OCI-M2 (cell line): ENCODE measurements around the gene CDC37.

Experiments used
- DNase-seq: peaks from one replicate; lab custom pipeline; 2025; ENCODE audit not compliant: unreplicated experiment; lab: John Stamatoyannopoulos, UW

CDC37 gene

GRCh38 chr19:10403137-10404021 lies at the start of gene CDC37:
Gene CDC37 (minus strand): TSS chr19:10403542. CDS start chr19:10403479, 63 bp downstream.
- peak; percentile 100 for DNase-seq

- DNase-seq = no peak
These were observed 47.7 kb upstream of the CDC37 start for GRCh38 chr19:10450853-10451609.

- DNase-seq = no peak
These were observed 47.0 kb upstream of the CDC37 start for GRCh38 chr19:10450191-10450852.

- DNase-seq = no peak
These were observed 45.7 kb upstream of the CDC37 start for GRCh38 chr19:10449037-10449436.

GRCh38 chr19:10442698-10443097 lies 39.4 kb upstream of the CDC37 start:
- no peak for DNase-seq

GRCh38 chr19:10439588-10439987 lies 36.2 kb upstream of the CDC37 start:
- no peak for DNase-seq

- DNase-seq = no peak
These were observed 29.8 kb upstream of the CDC37 start for GRCh38 chr19:10433131-10433536.

- no peak for DNase-seq
These were observed 29.4 kb upstream of the CDC37 start for GRCh38 chr19:10432736-10433130.

- no peak for DNase-seq
These were observed 28.8 kb upstream of the CDC37 start for GRCh38 chr19:10431943-10432735.

- no peak for DNase-seq
These were observed 28.1 kb upstream of the CDC37 start for GRCh38 chr19:10431254-10431942.

- peak; percentile 78 for DNase-seq
These were observed 27.3 kb upstream of the CDC37 start for GRCh38 chr19:10430505-10431253.

- DNase-seq = no peak
These were observed 25.6 kb upstream of the CDC37 start for GRCh38 chr19:10428996-10429381.

- no peak for DNase-seq
These were observed 23.8 kb upstream of the CDC37 start for GRCh38 chr19:10427169-10427568.

- peak; percentile 99 for DNase-seq
These were observed 20.8 kb upstream of the CDC37 start for GRCh38 chr19:10424011-10424637.

- DNase-seq = no peak
These were observed 19.5 kb upstream of the CDC37 start for GRCh38 chr19:10422846-10423245.

GRCh38 chr19:10422046-10422461 lies 18.7 kb upstream of the CDC37 start:
- no peak for DNase-seq

GRCh38 chr19:10421240-10422045 lies 18.1 kb upstream of the CDC37 start:
- peak; percentile 92 for DNase-seq
